K562 (cell line): ENCODE data around the gene PTTG1IP. TPM values are rescaled to one million over a fixed set of nuclear protein-coding genes. Genes with fewer than 3 reads are reported as not detected.

Source experiments
- ARHGAP35 ChIP-seq: fragments of 450-650 bp; IDR thresholded peaks from 2 replicates; pipeline ENCODE4 v1.6.1; 2018; ENCODE audit not compliant: partially characterized antibody
- ARID2 ChIP-seq: fragments of 450-650 bp; IDR thresholded peaks from 2 replicates; pipeline ENCODE4 v1.6.1; 2017; ENCODE audit warnings: antibody characterized with exemption, mild to moderate bottlenecking
- ARID3A ChIP-seq: IDR thresholded peaks from 2 replicates; pipeline ENCODE4 v1.6.1; 2012; ENCODE audit warnings: low read depth, low read length, improper control_type of control experiment, borderline replicate concordance
- BACH1 ChIP-seq: fragments of 200-800 bp; sonication (Bioruptor generic); IDR thresholded peaks from 2 replicates; pipeline ENCODE4 v1.6.1; 2016; ENCODE audit warnings: missing genetic modification characterization, missing compliant biosample characterization
- CBX1 ChIP-seq: sonication (generic); IDR thresholded peaks from 2 replicates; pipeline ENCODE4 v1.6.1; 2016; ENCODE audit warnings: antibody characterized with exemption, low read depth, mild to moderate bottlenecking
- CREBBP ChIP-seq: IDR thresholded peaks from one replicate; pipeline ENCODE4 v1.6.1; 2012; ENCODE audit warnings: low read depth, mild to moderate bottlenecking, control low read depth, inconsistent platforms, low read length
- ELF1 ChIP-seq: fragments of 200-800 bp; sonication (Bioruptor generic); IDR thresholded peaks from 2 replicates; pipeline ENCODE4 v1.6.1; 2016; ENCODE audit warnings: missing genetic modification characterization, missing compliant biosample characterization
- ESRRA ChIP-seq: fragments of 450-650 bp; IDR thresholded peaks from 2 replicates; pipeline ENCODE4 v1.6.1; 2014; ENCODE audit warnings: low read depth, mild to moderate bottlenecking, moderate library complexity, borderline replicate concordance
- FOXJ3 ChIP-seq: sonication (generic); formaldehyde crosslinking; IDR thresholded peaks from 2 replicates; pipeline ENCODE4 v1.4.0; 2020; ENCODE audit warnings: mild to moderate bottlenecking, missing genetic modification reagents
- GATA2 ChIP-seq: sonication (generic); formaldehyde crosslinking; IDR thresholded peaks from 2 replicates; pipeline ENCODE4 v1.4.0; 2020; ENCODE audit warnings: mild to moderate bottlenecking, missing genetic modification reagents
- KAT2B ChIP-seq: IDR thresholded peaks from one replicate; pipeline ENCODE4 v1.6.1; 2012; ENCODE audit warnings: low read depth, mild to moderate bottlenecking, control low read depth, inconsistent platforms, low read length, moderate library complexity
- KDM4B ChIP-seq, 2 experiments: fragments of 450-650 bp in 1 of 2; sonication (generic) in 1 of 2; IDR thresholded peaks; 2 replicates each; pipeline ENCODE4 v1.6.1; 2016 to 2017; ENCODE audit warnings: borderline replicate concordance in 2 of 2, antibody characterized with exemption in 1 of 2, low read depth in 1 of 2, mild to moderate bottlenecking in 1 of 2
- NBN ChIP-seq: fragments of 450-650 bp; IDR thresholded peaks from 2 replicates; pipeline ENCODE4 v1.6.1; 2016; ENCODE audit warnings: low read depth, mild to moderate bottlenecking
- NCOR1 ChIP-seq: fragments of 450-650 bp; IDR thresholded peaks from 2 replicates; pipeline ENCODE4 v1.6.1; 2016; ENCODE audit warnings: mild to moderate bottlenecking, moderate library complexity
- PATZ1 ChIP-seq: fragments of 250-450 bp; sonication (Bioruptor Pico); IDR thresholded peaks from 2 replicates; pipeline ENCODE4 v1.5.0; 2020; ENCODE audit warnings: mild to moderate bottlenecking, borderline replicate concordance
- PHTF2 ChIP-seq: fragments of 250-450 bp; sonication (Bioruptor Pico); IDR thresholded peaks from 2 replicates; pipeline ENCODE4 v1.5.0; 2021; ENCODE audit warnings: mild to moderate bottlenecking
- POLR2A ChIP-seq: fragments of 450-650 bp; conservative IDR thresholded peaks from 2 replicates; pipeline ENCODE4 v1.6.1; 2016
- POLR2B ChIP-seq: fragments of 450-650 bp; IDR thresholded peaks from 2 replicates; pipeline ENCODE4 v1.6.1; 2018; ENCODE audit warnings: low read depth; ENCODE audit not compliant: partially characterized antibody
- PTRF ChIP-seq: fragments of 450-650 bp; IDR thresholded peaks from 2 replicates; pipeline ENCODE4 v1.6.1; 2016; ENCODE audit warnings: mild to moderate bottlenecking, missing genetic modification characterization, missing compliant biosample characterization
- TEAD1 ChIP-seq, 2 experiments: fragments of 450-650 bp in 1 of 2; sonication (generic) in 1 of 2; formaldehyde crosslinking; IDR thresholded peaks; 2 replicates each; pipeline versions ENCODE4 v1.4.0 to v1.8.0; 2020 to 2022; ENCODE audit warnings: mild to moderate bottlenecking in 2 of 2, missing genetic modification reagents in 1 of 2
- ZNF277 ChIP-seq: fragments of 250-450 bp; sonication (Bioruptor Pico); IDR thresholded peaks from 2 replicates; pipeline ENCODE4 v1.8.0; 2022; ENCODE audit warnings: inconsistent platforms, mild to moderate bottlenecking, moderate library complexity, borderline replicate concordance
- ZNF384 ChIP-seq: IDR thresholded peaks from 2 replicates; pipeline ENCODE4 v1.6.1; 2012; ENCODE audit warnings: low read depth, low read length, improper control_type of control experiment
- ZNF445 ChIP-seq: fragments of 250-450 bp; sonication (Bioruptor Pico); IDR thresholded peaks from 2 replicates; pipeline ENCODE4 v1.4.0; 2020; ENCODE audit warnings: low read depth, mild to moderate bottlenecking, moderate library complexity
- ZNF707 ChIP-seq: fragments of 250-450 bp; sonication (Bioruptor Pico); conservative IDR thresholded peaks from 2 replicates; pipeline ENCODE4 v1.8.0; 2022; ENCODE audit warnings: inconsistent platforms, mild to moderate bottlenecking, moderate library complexity
- polyA plus RNA-seq, 8 experiments: library from polyadenylated mRNA; depleted of rRNA in 4 of 8; stranded (reverse) in 5 of 8; unstranded in 3 of 8; fragments of >200 nt; fragmentation: Nextera tagmentation in 2 of 8; fragmentation: Illumina TruSeq in 1 of 8; extraction: Ambion mirVana in 2 of 8; extraction: Trizol in 1 of 8; gene quantifications; 2 replicates each; pipeline versions ENCODE4 v1.2.1 to v1.2.3, GENCODE V29; 2011 to 2014; ENCODE audit warnings: inconsistent platforms in 1 of 8, missing spikeins in 1 of 8
- total RNA-seq, 7 experiments: library from RNA; depleted of rRNA in 6 of 7; stranded (reverse); fragments of >200 nt in 6 of 7; fragmentation: Illumina TruSeq in 2 of 7; extraction: Trizol in 2 of 7; gene quantifications; 2 replicates each; pipeline versions ENCODE4 v1.2.1 to v1.2.3, GENCODE V29; 2011 to 2021; ENCODE audit warnings: low replicate concordance in 1 of 7

The PTTG1IP gene
- total and polyA plus RNA-seq, 9 of the 15 experiments (the other 6 are each of a cell fraction or from before 2014, with no cell fraction given), result 5.0 to 99.3 (median 82.4) TPM

GRCh38 chr21:44854664-44855446 lies 18.6 kb downstream of the PTTG1IP start (continued):
- TF ChIP-seq ZNF384 (peak; percentile 35), ARID2 (no peak), KAT2B (no peak), NBN (peak; percentile 97), ARHGAP35 (no peak), POLR2B (no peak), CREBBP (no peak), KDM4B (IDR thresholded peaks at IDR 0.05; ENCODE audit: borderline replicate concordance in 2 of 2, low read depth in 1 of 2) (peak in 1 of 2 experiments; percentile 52; a peak in 1 of 4 replicates), PATZ1 (CRISPR knock-in tag) (0 out of 2 replicates have a peak, but pooled peaks have one; percentile 2), ZNF445 (CRISPR knock-in tag) (0 out of 2 replicates have a peak, but pooled peaks have one; percentile 40), ZNF277 (CRISPR knock-in tag) (no peak), CBX1 (no peak), PHTF2 (CRISPR knock-in tag) (no peak), POLR2A (no peak), TEAD1 (CRISPR knock-in tag; IDR thresholded peaks at IDR 0.05) (peak; percentile 21 to 38; a peak in 1 of 4 replicates), FOXJ3 (no peak), ESRRA (peak; percentile 77; the same call in 1 of the 2 replicates), NCOR1 (peak; percentile 99), GATA2 (CRISPR knock-in tag) (peak; percentile 100), ZNF707 (CRISPR knock-in tag) (0 out of 2 replicates have a peak, but pooled peaks have one; percentile 42), ELF1 (tag) (peak; percentile 60), PTRF (tag) (no peak), ARID3A (no peak), BACH1 (peak; percentile 84)
